OCI-LY1 (cell line): ENCODE data around the gene SCNN1B.
"Not testable (repeated sequence)": the region's sequence is repeated elsewhere in the genome, so short reads cannot be mapped to it uniquely, and the experiment has no call there.

Experiments
- CTCF ChIP-seq: fragments of 200-600 bp; sonication (generic), shearing (Covaris generic); IDR thresholded peaks from 2 replicates; pipeline ENCODE4 v1.5.1; 2017; ENCODE audit warnings: mild to moderate bottlenecking, antibody characterized with exemption, low read length, moderate library complexity, mixed read lengths
- EZH2 ChIP-seq: fragments of 200-600 bp; sonication (generic), shearing (Covaris generic); IDR thresholded peaks from 2 replicates; pipeline ENCODE4 v1.8.0; 2017; ENCODE audit warnings: borderline replicate concordance, mixed run types, mild to moderate bottlenecking, antibody characterized with exemption, low read length, moderate library complexity, mixed read lengths

- not testable (repeated sequence) for TF ChIP-seq EZH2, CTCF
Observed at GRCh38 chr16:23381702-23382101, 79.6 kb downstream of the SCNN1B start.
